ENCODE results near the gene LSM7. TPM values are rescaled to one million over a fixed set of nuclear protein-coding genes. Genes with fewer than 3 reads are reported as not detected.

Gene LSM7
- total and polyA plus RNA-seq, 11 donors = 33.8 to 213 (median 47.7) TPM

- H3K27ac ChIP-seq = no peak overlapping the region
- peaks cover 0 to 15% (median 5%) of the 10 kb centered on the region in 9 donors for H3K27me3 ChIP-seq
- peaks cover 0 to 27% (median 13%) of the 10 kb centered on the region in 9 donors for H3K36me3 ChIP-seq
- H3K4me3 ChIP-seq = no peak overlapping the region
- no peaks in the 10 kb centered on the region for H3K4me1 ChIP-seq
- TF ChIP-seq POLR2A (IDR thresholded peaks at IDR 0.05) = no peak
- no peak for TF ChIP-seq CTCF (IDR thresholded peaks at IDR 0.05)
- intact Hi-C loops (cut with DNase I) = no loop called here
- peak in 1 of 4 donors; percentile 8 for ATAC-seq
- H3K9me3 ChIP-seq = no peaks in the 10 kb centered on the region
- DNase-seq = no peak
- 82 to 86% (median 84%) methylated on average over 10 to 21 of the region's 21 CpGs for WGBS, 4 donors
Measured at GRCh38 chr19:2356036-2356646, 27.8 kb upstream of the LSM7 start.

GRCh38 chr19:2355168-2356035, 27.0 kb upstream of the LSM7 start:
- Histone ChIP-seq H3K4me1 (no peaks in the 10 kb centered on the region), H3K27me3 (peaks cover 0 to 8% (median 1%) of the 10 kb centered on the region in 9 donors), H3K36me3 (peaks cover 0 to 32% (median 17%) of the 10 kb centered on the region in 9 donors), H3K27ac (no peak overlapping the region), H3K4me3 (no peak overlapping the region), H3K9me3 (no peaks in the 10 kb centered on the region)
- intact Hi-C loops (cut with DNase I) = no loop called here
- TF ChIP-seq POLR2A (IDR thresholded peaks at IDR 0.05) = no peak
- TF ChIP-seq CTCF (IDR thresholded peaks at IDR 0.05) = no peak
- no peak for ATAC-seq
- no peak for DNase-seq
- 92 to 96% (median 93%) methylated on average over 23 to 24 of the region's 24 CpGs for WGBS, 4 donors

GRCh38 chr19:2354670-2355069, 26.3 kb upstream of the LSM7 start:
- Histone ChIP-seq H3K27ac (no peak overlapping the region), H3K4me1 (no peaks in the 10 kb centered on the region), H3K27me3 (peaks cover 0 to under 1% (median 0%) of the 10 kb centered on the region in 9 donors), H3K9me3 (no peaks in the 10 kb centered on the region), H3K36me3 (peaks cover 0 to 34% (median 17%) of the 10 kb centered on the region in 9 donors), H3K4me3 (no peak overlapping the region)
- intact Hi-C loops (cut with DNase I) = no loop called here
- DNase-seq (no peak), ATAC-seq (no peak)
- TF ChIP-seq CTCF (IDR thresholded peaks at IDR 0.05) = no peak
- TF ChIP-seq POLR2A (IDR thresholded peaks at IDR 0.05) = no peak
- WGBS, 4 donors = 79 to 93% (median 92%) methylated on average over 12 to 17 of the region's 17 CpGs

- ATAC-seq (no peak), DNase-seq (no peak)
- Histone ChIP-seq H3K9me3 (no peaks in the 10 kb centered on the region), H3K4me3 (no peak overlapping the region), H3K4me1 (no peaks in the 10 kb centered on the region), H3K27ac (no peak overlapping the region), H3K36me3 (peaks cover 0 to 34% (median 17%) of the 10 kb centered on the region in 9 donors), H3K27me3 (no peaks in the 10 kb centered on the region)
- TF ChIP-seq CTCF (IDR thresholded peaks at IDR 0.05) = no peak
- no peak for TF ChIP-seq POLR2A (IDR thresholded peaks at IDR 0.05)
- 90 to 94% (median 92%) methylated on average over 33 to 34 of the region's 34 CpGs for WGBS, 4 donors
- intact Hi-C loops (cut with DNase I) = no loop called here
Measured at GRCh38 chr19:2353887-2354592, 25.7 kb upstream of the LSM7 start.
